ENCODE data around the gene B3GNT7.

DNA sequence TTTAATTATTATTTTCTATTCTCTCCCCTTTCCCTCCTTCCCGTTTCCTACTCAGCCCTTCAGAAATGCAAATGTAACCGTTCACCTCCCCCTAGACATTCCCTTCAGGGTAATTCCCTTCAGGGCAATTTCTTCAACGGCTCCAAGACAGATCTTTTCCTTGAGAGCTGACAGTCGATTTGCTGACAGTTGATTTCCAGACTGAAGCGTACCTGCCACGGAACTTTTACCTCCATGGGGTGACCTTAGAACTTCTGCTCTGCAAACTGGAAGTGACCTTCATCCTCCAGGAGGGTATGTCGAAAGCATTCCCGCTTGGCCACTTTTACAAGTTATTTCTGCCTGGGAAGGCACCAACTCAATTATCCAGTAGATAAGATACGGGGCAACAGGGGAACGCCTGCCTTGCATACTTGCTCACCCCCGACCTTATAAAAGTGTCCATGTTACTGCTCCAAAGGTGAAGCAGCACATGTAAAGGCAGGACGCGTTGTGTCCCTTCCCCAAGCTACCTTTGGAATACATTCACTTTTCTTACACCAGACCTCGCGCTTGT, 18.5 kb downstream of the B3GNT7 start:
- TF ChIP-seq, protein P1, sequence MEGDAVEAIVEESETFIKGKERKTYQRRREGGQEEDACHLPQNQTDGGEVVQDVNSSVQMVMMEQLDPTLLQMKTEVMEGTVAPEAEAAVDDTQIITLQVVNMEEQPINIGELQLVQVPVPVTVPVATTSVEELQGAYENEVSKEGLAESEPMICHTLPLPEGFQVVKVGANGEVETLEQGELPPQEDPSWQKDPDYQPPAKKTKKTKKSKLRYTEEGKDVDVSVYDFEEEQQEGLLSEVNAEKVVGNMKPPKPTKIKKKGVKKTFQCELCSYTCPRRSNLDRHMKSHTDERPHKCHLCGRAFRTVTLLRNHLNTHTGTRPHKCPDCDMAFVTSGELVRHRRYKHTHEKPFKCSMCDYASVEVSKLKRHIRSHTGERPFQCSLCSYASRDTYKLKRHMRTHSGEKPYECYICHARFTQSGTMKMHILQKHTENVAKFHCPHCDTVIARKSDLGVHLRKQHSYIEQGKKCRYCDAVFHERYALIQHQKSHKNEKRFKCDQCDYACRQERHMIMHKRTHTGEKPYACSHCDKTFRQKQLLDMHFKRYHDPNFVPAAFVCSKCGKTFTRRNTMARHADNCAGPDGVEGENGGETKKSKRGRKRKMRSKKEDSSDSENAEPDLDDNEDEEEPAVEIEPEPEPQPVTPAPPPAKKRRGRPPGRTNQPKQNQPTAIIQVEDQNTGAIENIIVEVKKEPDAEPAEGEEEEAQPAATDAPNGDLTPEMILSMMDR (IDR thresholded peaks at IDR 0.05), result no peak
- no peak for TF ChIP-seq POLR2AphosphoS5 (IDR thresholded peaks at IDR 0.05)
